OCI-LY7 (cell line): ENCODE measurements around the gene ATP6V0B. TPM values are rescaled to one million over a fixed set of nuclear protein-coding genes. Genes with fewer than 3 reads are reported as not detected.

Source experiments
- BruUV-seq: library from RNA; stranded (reverse); fragments of 400-500 nt; replicated peaks from 2 replicates; lab custom pipeline; 2021; lab: Mats Ljungman, UMichigan
- CTCF ChIA-PET: fragments of 300-600 bp; sonication (Branson Sonifier 250); formaldehyde crosslinking; loops from one replicate; lab custom pipeline; 2022; ENCODE audit warnings: antibody characterized with exemption; ENCODE audit not compliant: unreplicated experiment; lab: Charles Lee
- POLR2A ChIA-PET: fragments of 300-600 bp; sonication (Branson Sonifier 250); formaldehyde crosslinking; loops from one replicate; lab custom pipeline; 2022; ENCODE audit warnings: antibody characterized with exemption; lab: Charles Lee
- DNase-seq: peaks from one replicate; pipeline ENCODE4 v3.0.0-alpha.2; 2015; ENCODE audit warnings: low spot score
- H2AFZ ChIP-seq: fragments of 200-600 bp; sonication (generic), shearing (Covaris generic); 2 replicates; pipeline ENCODE4 v1.6.1; 2014; ENCODE audit warnings: mild to moderate bottlenecking, antibody characterized with exemption, low read length, moderate library complexity
- H3K27ac ChIP-seq: fragments of 200-600 bp; sonication (generic); 2 replicates; pipeline ENCODE4 v1.5.1; 2014; ENCODE audit warnings: mixed run types, low read depth, mild to moderate bottlenecking, moderate library complexity, low read length, inconsistent platforms; ENCODE audit not compliant: poor library complexity, severe bottlenecking
- H3K36me3 ChIP-seq: fragments of 200-600 bp; sonication (generic); 2 replicates; pipeline ENCODE4 v1.6.1; 2014; ENCODE audit warnings: mild to moderate bottlenecking, antibody characterized with exemption, low read length, moderate library complexity, mixed read lengths; ENCODE audit not compliant: insufficient read depth
- H3K4me1 ChIP-seq: fragments of 200-600 bp; sonication (generic); 2 replicates; pipeline ENCODE4 v1.5.1; 2014; ENCODE audit warnings: mild to moderate bottlenecking, low read length; ENCODE audit not compliant: insufficient read depth, poor library complexity, severe bottlenecking
- H3K4me2 ChIP-seq: fragments of 200-600 bp; sonication (generic); 2 replicates; pipeline ENCODE4 v1.6.1; 2014; ENCODE audit warnings: mild to moderate bottlenecking, low read length
- H3K4me3 ChIP-seq: fragments of 200-600 bp; sonication (generic); 2 replicates; pipeline ENCODE4 v1.5.1; 2014; ENCODE audit warnings: mild to moderate bottlenecking, low read depth, low read length; ENCODE audit not compliant: poor library complexity, severe bottlenecking
- H3K79me2 ChIP-seq: fragments of 200-600 bp; sonication (generic); 2 replicates; pipeline ENCODE4 v1.6.1; 2016; ENCODE audit warnings: low read depth, mild to moderate bottlenecking, low read length, moderate library complexity, mixed read lengths; ENCODE audit not compliant: insufficient read depth
- H3K9me2 ChIP-seq: fragments of 200-600 bp; sonication (generic); 2 replicates; pipeline ENCODE4 v1.6.1; 2016; ENCODE audit warnings: mild to moderate bottlenecking, low read length, mixed read lengths; ENCODE audit not compliant: insufficient read depth
- H3K9me3 ChIP-seq: fragments of 200-600 bp; sonication (generic); 2 replicates; pipeline ENCODE4 v1.6.1; 2014; ENCODE audit warnings: mild to moderate bottlenecking, mixed run types, low read length, mixed read lengths
- H4K20me1 ChIP-seq: fragments of 200-600 bp; sonication (generic); 2 replicates; pipeline ENCODE4 v1.6.1; 2014; ENCODE audit warnings: mild to moderate bottlenecking, antibody characterized with exemption, low read length, moderate library complexity, mixed read lengths; ENCODE audit not compliant: insufficient read depth
- EZH2phosphoT487 ChIP-seq: fragments of 200-600 bp; sonication (generic); IDR thresholded peaks from 2 replicates; pipeline ENCODE4 v1.6.1; 2018; ENCODE audit warnings: low read depth, borderline replicate concordance, mild to moderate bottlenecking, mixed run types, antibody characterized with exemption, low read length, moderate library complexity, mixed read lengths
- intact Hi-C: fragments of 100-400 bp; cut with micrococcal nuclease; formaldehyde crosslinking; loops from one replicate; pipeline ENCODE4 v1.10.0; 2022; ENCODE audit not compliant: unreplicated experiment
- total RNA-seq, 2 experiments: library from RNA; depleted of rRNA in 1 of 2; stranded (reverse); fragments of >200 nt in 1 of 2; shearing (Covaris generic) in 1 of 2; gene quantifications; 2 replicates each; pipeline ENCODE4 v1.2.3, GENCODE V29; 2014 to 2022
- TF ChIP-seq, protein P1 (sequence below): fragments of 200-600 bp; sonication (generic); conservative IDR thresholded peaks from 2 replicates; pipeline ENCODE4 v1.5.1; 2014; ENCODE audit warnings: mild to moderate bottlenecking, antibody characterized with exemption, low read length, moderate library complexity, mixed read lengths

The ATP6V0B gene
- total RNA-seq, 2 experiments from 2014 or later, result 68.4 to 97.1 TPM

DNA sequence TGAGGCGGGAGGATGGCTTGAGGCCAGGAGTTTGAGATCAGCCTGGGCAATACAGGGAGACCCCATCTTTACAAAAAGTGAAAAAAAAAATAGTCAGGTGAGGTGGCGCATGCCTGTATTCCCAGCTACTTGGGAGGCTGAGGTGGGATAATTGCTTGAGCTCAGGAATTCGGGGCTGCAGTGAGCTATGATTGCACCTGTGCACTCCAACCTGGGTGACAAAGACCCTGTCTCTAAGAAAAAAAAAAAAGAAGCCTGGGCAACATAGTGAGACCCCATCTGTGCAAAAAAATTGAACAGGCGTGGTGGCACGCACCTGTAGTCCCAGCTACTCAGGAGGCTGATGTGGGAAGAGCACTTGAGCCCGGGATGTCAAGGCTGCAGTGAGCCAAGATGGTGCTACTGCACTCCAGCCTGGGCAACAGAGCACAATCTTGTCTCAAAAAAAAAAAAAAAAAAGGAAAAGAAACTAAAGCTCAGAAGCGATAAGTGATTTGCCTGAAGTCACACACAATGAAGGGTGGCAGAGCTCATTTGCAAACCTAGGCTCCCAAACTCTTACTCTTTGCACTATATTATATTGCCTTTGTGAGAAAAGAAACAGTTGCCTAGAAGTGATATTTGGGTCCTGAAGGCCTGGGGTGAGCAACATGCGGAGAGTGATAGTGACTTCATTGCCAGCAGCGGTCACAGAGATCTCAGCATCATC, 18.6 kb downstream of the ATP6V0B start:
- DNase-seq, result no peak
- H3K36me3 ChIP-seq, result no peaks in the 10 kb centered on the region
- H3K4me2 ChIP-seq, result no peak overlapping the region; the same call in 1 of the 2 replicates
- CTCF ChIA-PET, result no interaction called here
- BruUV-seq, result no TSS peak
- no peak overlapping the region for H3K4me3 ChIP-seq
- no peak overlapping the region for H3K27ac ChIP-seq
- no peak overlapping the region for H2AFZ ChIP-seq
- no peaks in the 10 kb centered on the region for H4K20me1 ChIP-seq
- no peak for TF ChIP-seq EZH2phosphoT487
- H3K9me3 ChIP-seq, result no peaks in the 10 kb centered on the region
- H3K9me2 ChIP-seq, result no peaks in the 10 kb centered on the region
- H3K79me2 ChIP-seq, result no peaks in the 10 kb centered on the region
- intact Hi-C loops, result no loop called here
- POLR2A ChIA-PET, result interaction anchor here (0.6 to 1.3 kb wide), 3 partner anchors 8 to 38 kb away, joined by 3 to 4 read pairs (median 4); partner anchors contain the start of gene SLC6A9
- peaks cover 28% of the 10 kb centered on the region for H3K4me1 ChIP-seq

DNA sequence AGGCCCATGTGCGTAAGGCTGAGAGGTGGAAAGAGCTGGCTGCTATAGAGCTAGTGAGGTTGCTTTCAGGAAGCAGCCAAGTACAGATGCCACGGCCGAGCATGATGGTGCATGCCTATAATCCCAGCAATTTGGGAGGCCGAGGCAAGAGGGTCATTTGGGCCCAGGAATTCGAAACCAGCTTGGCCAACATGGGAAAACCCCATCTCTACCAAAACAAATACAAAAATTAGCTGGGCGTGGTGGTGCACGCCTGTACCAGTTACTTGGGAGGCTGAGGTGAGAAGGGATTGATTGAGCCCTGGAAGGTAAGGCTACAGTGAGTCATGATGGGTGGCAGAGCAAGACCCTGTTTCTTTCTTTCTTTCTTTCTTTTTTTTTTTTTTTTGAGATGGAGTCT, 19.3 kb downstream of the ATP6V0B start:
- no peak overlapping the region for H3K4me3 ChIP-seq
- no peaks in the 10 kb centered on the region for H3K36me3 ChIP-seq
- no peak for TF ChIP-seq EZH2phosphoT487
- TF ChIP-seq, protein P1, sequence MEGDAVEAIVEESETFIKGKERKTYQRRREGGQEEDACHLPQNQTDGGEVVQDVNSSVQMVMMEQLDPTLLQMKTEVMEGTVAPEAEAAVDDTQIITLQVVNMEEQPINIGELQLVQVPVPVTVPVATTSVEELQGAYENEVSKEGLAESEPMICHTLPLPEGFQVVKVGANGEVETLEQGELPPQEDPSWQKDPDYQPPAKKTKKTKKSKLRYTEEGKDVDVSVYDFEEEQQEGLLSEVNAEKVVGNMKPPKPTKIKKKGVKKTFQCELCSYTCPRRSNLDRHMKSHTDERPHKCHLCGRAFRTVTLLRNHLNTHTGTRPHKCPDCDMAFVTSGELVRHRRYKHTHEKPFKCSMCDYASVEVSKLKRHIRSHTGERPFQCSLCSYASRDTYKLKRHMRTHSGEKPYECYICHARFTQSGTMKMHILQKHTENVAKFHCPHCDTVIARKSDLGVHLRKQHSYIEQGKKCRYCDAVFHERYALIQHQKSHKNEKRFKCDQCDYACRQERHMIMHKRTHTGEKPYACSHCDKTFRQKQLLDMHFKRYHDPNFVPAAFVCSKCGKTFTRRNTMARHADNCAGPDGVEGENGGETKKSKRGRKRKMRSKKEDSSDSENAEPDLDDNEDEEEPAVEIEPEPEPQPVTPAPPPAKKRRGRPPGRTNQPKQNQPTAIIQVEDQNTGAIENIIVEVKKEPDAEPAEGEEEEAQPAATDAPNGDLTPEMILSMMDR, result no peak
- H4K20me1 ChIP-seq, result no peaks in the 10 kb centered on the region
- no peak overlapping the region for H3K4me2 ChIP-seq
- no peaks in the 10 kb centered on the region for H3K79me2 ChIP-seq
- BruUV-seq, result TSS peak; percentile 50
- POLR2A ChIA-PET, result interaction anchor here (0.6 kb wide), 1 partner anchor 24 kb away, joined by 4 read pairs; no protein-coding TSS in a partner anchor
- no peak overlapping the region for H2AFZ ChIP-seq
- H3K4me1 ChIP-seq, result peaks cover 28% of the 10 kb centered on the region
- H3K27ac ChIP-seq, result no peak overlapping the region
- no peak for DNase-seq
- H3K9me2 ChIP-seq, result no peaks in the 10 kb centered on the region
- intact Hi-C loops, result no loop called here
- CTCF ChIA-PET, result no interaction called here
- H3K9me3 ChIP-seq, result no peaks in the 10 kb centered on the region

DNA sequence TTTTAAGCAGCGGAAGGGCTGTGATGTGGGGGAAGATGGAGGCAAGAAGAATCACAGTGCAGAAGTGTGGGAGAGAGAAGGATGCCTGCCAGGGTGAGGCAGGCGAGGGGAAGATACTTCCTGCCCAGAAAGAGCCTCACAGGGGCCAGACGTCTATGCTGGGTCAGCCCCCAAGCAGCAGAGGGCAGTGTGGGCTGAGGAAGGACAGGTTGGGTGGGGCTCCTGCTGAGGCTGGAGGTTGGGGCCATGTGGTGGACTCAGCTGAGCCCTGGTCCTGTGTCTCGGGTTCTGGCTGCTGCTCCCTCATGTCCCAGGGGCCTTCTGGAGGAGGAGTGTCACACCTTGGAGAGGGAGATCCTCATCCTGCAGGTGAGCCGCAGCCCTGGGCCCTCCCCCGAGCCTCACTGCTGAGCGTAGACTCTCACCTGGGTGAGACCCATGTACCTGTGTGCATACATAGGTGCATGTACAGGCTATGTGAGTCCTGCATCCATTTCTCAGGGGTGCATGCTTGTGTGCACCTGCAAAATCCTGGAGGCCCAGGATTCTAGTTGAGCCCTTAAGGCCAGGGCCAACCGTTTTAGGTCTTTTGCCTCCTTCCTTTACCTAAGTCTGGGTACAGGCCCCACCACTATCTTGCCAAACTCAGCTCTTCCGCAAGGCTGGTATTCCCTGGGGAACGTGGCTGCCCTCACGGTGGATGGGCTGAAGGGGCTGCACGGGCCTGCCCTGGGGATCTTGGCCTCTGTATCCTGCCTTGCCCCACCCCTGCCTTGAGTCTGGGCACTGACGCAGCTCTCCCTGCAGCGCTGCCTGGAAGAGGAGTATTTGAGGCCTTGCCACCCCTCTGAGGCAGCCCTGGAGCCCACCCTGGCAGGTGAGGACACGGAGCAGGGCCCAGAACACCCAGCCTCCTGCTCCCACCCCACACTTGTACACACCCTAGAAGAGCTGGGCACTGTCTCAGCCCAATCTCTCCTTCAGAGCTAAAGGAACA, 20.3 kb downstream of the ATP6V0B start:
- ChIA-PET POLR2A (no interaction called here), CTCF (no interaction called here)
- no peak overlapping the region for H3K27ac ChIP-seq
- TF ChIP-seq, protein P1, result peak; percentile 63
- TF ChIP-seq EZH2phosphoT487, result no peak
- no peak overlapping the region for H3K4me3 ChIP-seq
- no peaks in the 10 kb centered on the region for H3K36me3 ChIP-seq
- no peaks in the 10 kb centered on the region for H3K9me2 ChIP-seq
- peaks cover 28% of the 10 kb centered on the region for H3K4me1 ChIP-seq
- no peaks in the 10 kb centered on the region for H4K20me1 ChIP-seq
- no TSS peak for BruUV-seq
- intact Hi-C loops, result no loop called here
- no peaks in the 10 kb centered on the region for H3K9me3 ChIP-seq
- no peaks in the 10 kb centered on the region for H3K79me2 ChIP-seq
- no peak overlapping the region for H3K4me2 ChIP-seq
- H2AFZ ChIP-seq, result no peak overlapping the region
- DNase-seq, result peak; percentile 56
